GM23338 (cell line): ENCODE data around the gene RPL15. TPM values are rescaled to one million over a fixed set of nuclear protein-coding genes. Genes with fewer than 3 reads are reported as not detected.

Source experiments
- ATAC-seq: fragments of 200-7000 bp; cut with Tn5 transposase; 3 replicates; pipeline ENCODE4 v1.9.1; 2020
- DNase-seq: peaks from one replicate; pipeline ENCODE4 v3.0.0-alpha.2; 2015; ENCODE audit warnings: low spot score
- H2AFZ ChIP-seq: fragments of 200-600 bp; sonication (generic); 2 replicates; pipeline ENCODE4 v1.8.0; 2016; ENCODE audit warnings: antibody characterized with exemption, mild to moderate bottlenecking, moderate library complexity
- H3F3A ChIP-seq: fragments of 200-600 bp; sonication (generic); replicated peaks from 2 replicates; pipeline ENCODE4 v1.8.0; 2017; ENCODE audit warnings: antibody characterized with exemption, mixed run types, low read depth
- H3K27ac ChIP-seq: fragments of 200-600 bp; sonication (generic); 2 replicates; pipeline ENCODE4 v1.6.1; 2016; ENCODE audit warnings: low read depth
- H3K27me3 ChIP-seq: fragments of 200-600 bp; sonication (generic); 2 replicates; pipeline ENCODE4 v1.8.0; 2016; ENCODE audit warnings: mild to moderate bottlenecking, mixed run types, moderate library complexity; ENCODE audit not compliant: insufficient read depth
- H3K36me3 ChIP-seq: fragments of 200-600 bp; sonication (generic); 2 replicates; pipeline ENCODE4 v1.8.0; 2016; ENCODE audit warnings: mild to moderate bottlenecking; ENCODE audit not compliant: insufficient read depth
- H3K4me1 ChIP-seq: fragments of 200-600 bp; sonication (generic); 2 replicates; pipeline ENCODE4 v1.8.0; 2016; ENCODE audit warnings: mild to moderate bottlenecking, moderate library complexity; ENCODE audit not compliant: insufficient read depth
- H3K4me2 ChIP-seq: fragments of 200-600 bp; sonication (generic); 2 replicates; pipeline ENCODE4 v1.7.1; 2017; ENCODE audit warnings: mixed run types
- H3K4me3 ChIP-seq: fragments of 200-600 bp; sonication (generic); 2 replicates; pipeline ENCODE4 v1.6.1; 2016; ENCODE audit warnings: mixed run types
- H3K79me2 ChIP-seq: fragments of 200-600 bp; sonication (generic); replicated peaks from 2 replicates; pipeline ENCODE4 v1.8.0; 2017; ENCODE audit warnings: mild to moderate bottlenecking; ENCODE audit not compliant: insufficient read depth
- H3K9me2 ChIP-seq: fragments of 200-600 bp; sonication (generic); 2 replicates; pipeline ENCODE4 v1.8.0; 2017; ENCODE audit not compliant: insufficient read depth
- H4K20me1 ChIP-seq: fragments of 200-600 bp; sonication (generic); replicated peaks from 2 replicates; pipeline ENCODE4 v1.8.0; 2017; ENCODE audit warnings: mild to moderate bottlenecking; ENCODE audit not compliant: insufficient read depth
- H3K27ac Mint-ChIP-seq: 2 replicates; pipeline ENCODE4 v1.8.0; 2020; ENCODE audit warnings: inconsistent platforms, mild to moderate bottlenecking, moderate library complexity, mixed read lengths
- H3K27me3 Mint-ChIP-seq: 3 replicates; pipeline ENCODE4 v1.8.0; 2022; ENCODE audit warnings: low read depth, mild to moderate bottlenecking, moderate library complexity, mixed read lengths, inconsistent platforms; ENCODE audit not compliant: insufficient read depth, poor library complexity
- H3K36me3 Mint-ChIP-seq: 3 replicates; pipeline ENCODE4 v1.8.0; 2021; ENCODE audit warnings: low read depth, mild to moderate bottlenecking, inconsistent platforms, moderate library complexity, mixed read lengths
- H3K4me1 Mint-ChIP-seq: 3 replicates; pipeline ENCODE4 v1.8.0; 2020; ENCODE audit warnings: mild to moderate bottlenecking, inconsistent platforms, mixed read lengths
- H3K4me3 Mint-ChIP-seq: 3 replicates; pipeline ENCODE4 v1.8.0; 2021; ENCODE audit warnings: moderate library complexity, mild to moderate bottlenecking, inconsistent platforms, mixed read lengths
- H3K9me3 Mint-ChIP-seq: 3 replicates; pipeline ENCODE4 v1.8.0; 2020; ENCODE audit warnings: moderate library complexity, mild to moderate bottlenecking, inconsistent platforms, mixed read lengths
- CREB1 ChIP-seq: fragments of 250-450 bp; sonication (Bioruptor Pico); IDR thresholded peaks from 2 replicates; pipeline ENCODE4 v1.5.0; 2020; ENCODE audit warnings: low read depth, mild to moderate bottlenecking, moderate library complexity
- CTCF ChIP-seq, 2 experiments: fragments of 200-600 bp in 1 of 2; sonication (generic) in 1 of 2; conservative IDR thresholded peaks; 2 replicates each; pipeline versions ENCODE4 v1.5.1 to v1.6.1; 2016 to 2017; ENCODE audit warnings: antibody characterized with exemption in 2 of 2, low read depth in 2 of 2, mild to moderate bottlenecking in 2 of 2, moderate library complexity in 1 of 2
- ETS1 ChIP-seq: IDR thresholded peaks from 2 replicates; pipeline ENCODE4 v1.6.1; 2016; ENCODE audit warnings: antibody characterized with exemption
- EZH2 ChIP-seq: fragments of 200-600 bp; sonication (generic); IDR thresholded peaks from one replicate; pipeline ENCODE4 v1.8.0; 2017; ENCODE audit warnings: antibody characterized with exemption, mild to moderate bottlenecking, low read depth; ENCODE audit not compliant: unreplicated experiment
- EZH2phosphoT487 ChIP-seq: fragments of 200-600 bp; sonication (generic); IDR thresholded peaks from one replicate; pipeline ENCODE4 v1.8.1; 2018; ENCODE audit warnings: antibody characterized with exemption; ENCODE audit not compliant: unreplicated experiment
- JUNB ChIP-seq: IDR thresholded peaks from one replicate; pipeline ENCODE4 v1.6.1; 2016; ENCODE audit warnings: antibody characterized with exemption; ENCODE audit not compliant: unreplicated experiment
- NANOG ChIP-seq: IDR thresholded peaks from 2 replicates; pipeline ENCODE4 v1.6.1; 2016; ENCODE audit warnings: antibody characterized with exemption, borderline replicate concordance
- POLR2AphosphoS5 ChIP-seq: IDR thresholded peaks from 2 replicates; pipeline ENCODE4 v1.6.1; 2016; ENCODE audit warnings: antibody characterized with exemption, low read depth
- REST ChIP-seq: IDR thresholded peaks from one replicate; pipeline ENCODE4 v1.6.1; 2018; ENCODE audit warnings: antibody characterized with exemption; ENCODE audit not compliant: unreplicated experiment
- STAT1 ChIP-seq: IDR thresholded peaks from one replicate; pipeline ENCODE4 v1.6.1; 2016; ENCODE audit warnings: antibody characterized with exemption; ENCODE audit not compliant: unreplicated experiment
- ZNF114 ChIP-seq: fragments of 250-450 bp; sonication (Bioruptor Pico); IDR thresholded peaks from 2 replicates; pipeline ENCODE4 v1.5.0; 2020; ENCODE audit warnings: mild to moderate bottlenecking, moderate library complexity
- ZNF331 ChIP-seq: fragments of 250-450 bp; sonication (Bioruptor Pico); IDR thresholded peaks from 2 replicates; pipeline ENCODE4 v1.5.0; 2020; ENCODE audit warnings: low read depth, mild to moderate bottlenecking, moderate library complexity
- ZNF462 ChIP-seq: fragments of 250-450 bp; sonication (Bioruptor Pico); IDR thresholded peaks from 2 replicates; pipeline ENCODE4 v1.5.0; 2020; ENCODE audit warnings: mild to moderate bottlenecking, moderate library complexity
- polyA plus RNA-seq: library from polyadenylated mRNA; unstranded; fragments of >200 nt; fragmentation: Nextera tagmentation; extraction: Ambion mirVana; gene quantifications from 2 replicates; pipeline ENCODE4 v1.2.1, GENCODE V29; 2016
- total RNA-seq: library from RNA; depleted of rRNA; stranded (reverse); fragments of >200 nt; shearing (Covaris generic); gene quantifications from 2 replicates; pipeline ENCODE4 v1.2.3, GENCODE V29; 2014

Gene RPL15
- total and polyA plus RNA-seq, 2 experiments from 2014 or later, result 2,868 to 3,117 TPM

- no peak for ATAC-seq
- H3K4me1 Mint-ChIP-seq, result peaks cover 16% of the 10 kb centered on the region; the same call in 2 of the 3 replicates
- H3K79me2 ChIP-seq, result peaks cover 87% of the 10 kb centered on the region
- TF ChIP-seq POLR2AphosphoS5, result no peak
- TF ChIP-seq ZNF331, result no peak
- no peak for TF ChIP-seq ETS1
- TF ChIP-seq REST, result no peak
- TF ChIP-seq STAT1, result no peak
- no peak for TF ChIP-seq NANOG
- no peak for TF ChIP-seq ZNF114 (CRISPR knock-in tag)
- no peak for TF ChIP-seq CREB1 (CRISPR knock-in tag)
- no peak for TF ChIP-seq EZH2phosphoT487
- TF ChIP-seq JUNB, result no peak
- TF ChIP-seq EZH2, result no peak
- TF ChIP-seq ZNF462, result no peak
- no peak for TF ChIP-seq CTCF (conservative IDR thresholded peaks at IDR 0.05; ENCODE audit: low read depth in 2 of 2)
- H4K20me1 ChIP-seq, result peaks cover 21% of the 10 kb centered on the region
- no peak for DNase-seq
- H3K9me3 Mint-ChIP-seq, result no peaks in the 10 kb centered on the region
- H3K27me3 ChIP-seq, result no peaks in the 10 kb centered on the region
- H3K27ac ChIP-seq, result no peak overlapping the region
- H3K36me3 Mint-ChIP-seq, result peaks cover 27% of the 10 kb centered on the region
- H3K9me2 ChIP-seq, result no peaks in the 10 kb centered on the region
- H3K4me3 ChIP-seq, result no peak overlapping the region
- H2AFZ ChIP-seq, result no peak overlapping the region
- no peaks in the 10 kb centered on the region for H3F3A ChIP-seq
- H3K4me3 Mint-ChIP-seq, result no peak overlapping the region
- no peak overlapping the region for H3K27ac Mint-ChIP-seq
- no peaks in the 10 kb centered on the region for H3K36me3 ChIP-seq
- H3K4me1 ChIP-seq, result no peaks in the 10 kb centered on the region
- H3K4me2 ChIP-seq, result no peak overlapping the region
- H3K27me3 Mint-ChIP-seq, result no peaks in the 10 kb centered on the region
Observed at GRCh38 chr3:23954144-23954543, 37.2 kb downstream of the RPL15 start.
